Activated CD4-positive, alpha-beta T cell treated with anti-CD3 and anti-CD28 coated beads for 24 hours (primary cell): ENCODE measurements around the gene GRM8.
"Not testable (repeated sequence)": the region's sequence is repeated elsewhere in the genome, so short reads cannot be mapped to it uniquely, and the experiment has no call there.

Experiments
- DNase-seq, 2 donors: peaks; one replicate each; pipeline ENCODE4 v3.0.0-alpha.2; 2020; ENCODE audit warnings: low read depth in 2 of 2

Gene GRM8

DNA sequence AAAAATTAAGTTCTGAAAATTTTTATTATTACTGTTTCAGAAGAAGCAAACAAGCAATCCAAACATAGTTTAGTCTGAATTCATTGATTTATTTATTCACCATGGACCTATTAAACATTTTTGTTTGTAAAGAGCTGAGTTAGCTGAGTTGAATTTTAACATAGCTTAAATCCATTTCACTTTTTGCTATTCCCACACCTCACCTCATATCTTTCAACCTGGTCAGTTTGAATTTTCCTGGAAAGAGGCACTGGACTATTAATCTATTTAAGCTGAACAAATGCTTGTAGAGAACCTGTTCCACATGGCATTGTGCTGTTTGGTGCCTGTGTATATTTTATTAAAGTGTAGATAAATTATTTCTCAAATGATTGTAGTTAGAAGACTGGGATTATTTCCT, 344.2 kb downstream of the GRM8 start:
- DNase-seq = not testable (repeated sequence)

DNA sequence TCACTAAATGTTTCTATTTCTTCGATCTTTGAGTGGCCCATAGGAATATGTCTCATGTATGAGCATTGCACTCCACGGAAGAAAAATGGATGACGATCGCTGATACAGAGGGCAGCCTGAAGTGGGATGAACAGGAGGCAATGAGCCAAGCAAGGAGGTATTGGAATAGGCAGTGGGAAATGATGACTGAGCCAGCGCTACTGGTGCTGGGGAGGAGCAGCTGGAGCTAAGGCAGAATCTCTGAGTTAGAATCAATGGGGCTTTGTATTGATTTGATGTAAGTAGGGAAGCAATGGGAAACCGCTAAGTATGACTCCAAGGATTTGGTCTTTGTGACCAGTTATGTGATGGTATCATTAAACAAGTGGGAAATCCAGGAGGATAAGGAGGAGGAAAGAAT, 345.1 kb downstream of the GRM8 start:
- DNase-seq = not testable (repeated sequence)

- not testable (repeated sequence) for DNase-seq
Measured at GRCh38 chr7:126905255-126905654, 347.5 kb downstream of the GRM8 start.

GRCh38 chr7:126901041-126901765, 351.5 kb downstream of the GRM8 start:
- DNase-seq = not testable (repeated sequence)

GRCh38 chr7:126887980-126888379, 364.8 kb downstream of the GRM8 start:
- DNase-seq = not testable (repeated sequence)

DNA sequence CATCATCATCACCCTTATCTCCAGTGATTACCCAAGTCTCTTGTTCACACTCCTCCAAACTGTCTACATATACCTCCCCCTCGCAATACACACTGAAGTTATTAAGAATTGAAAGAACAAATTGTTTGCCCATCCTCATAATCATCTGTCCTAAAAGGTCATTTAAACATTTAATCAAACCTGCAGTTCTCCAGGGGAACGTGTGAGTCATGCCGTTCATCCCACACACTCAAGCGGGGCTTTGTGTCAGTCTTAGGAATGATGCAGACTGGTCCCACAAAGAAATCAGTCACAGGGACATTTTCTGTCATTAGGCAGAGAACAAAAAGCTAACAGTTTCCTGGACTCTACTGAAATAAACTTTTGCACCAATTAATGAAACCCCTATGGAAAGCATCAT, 365.2 kb downstream of the GRM8 start:
- DNase-seq = not testable (repeated sequence)

DNA sequence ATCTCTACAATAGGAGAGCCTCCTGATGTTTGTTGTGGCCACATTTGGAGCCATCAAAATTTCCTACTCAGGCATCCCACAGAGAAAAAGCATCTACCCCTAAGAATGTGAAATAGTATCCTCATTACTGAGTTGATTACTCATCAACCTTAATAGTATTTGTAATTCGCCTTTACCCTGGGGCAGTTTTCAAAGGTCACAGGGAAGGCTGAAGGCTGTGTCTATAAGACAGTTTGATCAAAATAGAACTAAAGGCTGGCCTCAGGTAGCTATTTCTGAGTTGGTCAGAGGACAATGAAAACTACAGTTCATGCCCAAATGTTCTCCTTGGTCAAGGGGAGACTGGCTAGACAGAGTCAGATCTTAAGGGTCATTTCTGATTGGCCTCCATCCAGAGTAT, 370.0 kb downstream of the GRM8 start:
- DNase-seq = not testable (repeated sequence)

- DNase-seq = not testable (repeated sequence)
Measured at GRCh38 chr7:126881908-126882307, 370.8 kb downstream of the GRM8 start.

DNA sequence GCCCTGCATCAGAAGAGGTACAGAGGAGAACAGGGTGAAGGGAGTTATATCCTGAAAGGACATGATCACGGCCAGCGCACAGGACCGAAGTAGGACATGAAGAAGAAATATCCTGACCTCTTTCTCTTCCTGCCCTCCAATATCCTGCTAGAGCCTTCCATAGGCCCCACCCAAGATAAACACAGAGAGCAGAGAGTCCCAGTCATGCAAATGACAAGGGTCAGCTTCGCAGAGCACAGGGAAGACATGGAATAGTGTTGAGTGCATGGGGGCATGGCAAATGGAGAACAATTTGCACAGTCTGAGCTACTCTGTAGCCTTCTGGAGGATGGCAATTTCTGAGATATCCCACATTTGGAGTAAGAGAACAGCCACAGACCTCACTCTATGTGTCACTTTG, 371.4 kb downstream of the GRM8 start:
- no peak for DNase-seq

DNA sequence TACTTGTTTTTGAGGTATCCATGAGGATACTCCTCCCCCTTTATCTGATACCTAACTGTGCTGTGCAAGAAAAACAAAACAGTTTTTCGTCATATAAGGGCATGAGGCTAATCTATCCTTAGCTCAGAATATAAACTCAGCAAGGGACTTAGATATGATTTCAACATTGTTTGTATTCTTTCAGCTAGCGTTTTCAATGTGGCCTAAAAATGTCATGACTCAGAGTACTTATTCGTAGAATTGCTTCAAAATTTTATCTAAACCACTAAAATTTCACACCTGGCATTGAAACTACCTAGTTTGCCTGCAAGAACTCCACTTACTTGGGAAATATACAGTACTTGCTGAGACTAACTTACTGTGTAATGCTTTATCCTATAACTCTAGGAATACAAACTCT, 376.2 kb downstream of the GRM8 start:
- DNase-seq = not testable (repeated sequence)

GRCh38 chr7:126856691-126857291, 395.9 kb downstream of the GRM8 start:
- DNase-seq = no peak

- no peak for DNase-seq
Measured at GRCh38 chr7:126845331-126845730, 407.4 kb downstream of the GRM8 start.

DNA sequence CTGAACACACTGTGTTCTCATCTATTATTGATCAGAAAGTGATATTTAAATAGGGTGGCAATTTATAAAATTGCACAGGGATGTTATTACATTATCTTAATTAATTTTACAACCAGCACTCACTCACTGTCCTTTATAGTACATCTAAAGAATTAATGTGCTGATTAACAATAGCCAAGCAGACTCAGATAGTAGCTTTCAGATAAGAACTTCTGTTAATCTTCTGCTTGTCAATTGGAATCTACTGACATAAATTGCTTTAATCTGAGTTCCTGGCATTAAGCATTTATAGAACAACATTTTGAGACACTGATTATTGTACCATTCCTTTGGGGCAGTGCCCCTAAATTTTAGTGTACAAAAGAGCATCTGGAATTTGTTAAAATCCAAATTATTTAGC, 408.9 kb downstream of the GRM8 start:
- no peak for DNase-seq

DNA sequence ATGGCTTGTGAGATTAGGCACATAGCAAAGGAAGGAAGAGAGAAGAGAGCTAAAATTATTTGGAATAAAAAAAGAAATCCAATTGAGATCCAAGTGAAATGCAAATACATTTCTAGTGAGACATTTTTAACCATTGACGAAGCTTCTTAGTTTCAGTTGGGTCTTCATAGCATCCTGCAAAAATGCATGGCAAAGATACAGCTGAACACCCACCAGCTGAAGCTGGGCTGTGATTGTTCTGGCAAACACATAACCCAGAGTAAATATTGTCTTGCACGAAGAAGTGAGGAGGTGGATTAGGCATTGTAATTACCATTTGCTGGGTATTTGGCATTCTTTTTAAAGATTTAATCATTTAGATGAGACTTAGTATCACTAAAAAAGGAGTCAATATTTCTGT, 409.4 kb downstream of the GRM8 start:
- DNase-seq = no peak

- no peak for DNase-seq
Measured at GRCh38 chr7:126842451-126842850, 410.3 kb downstream of the GRM8 start.

DNA sequence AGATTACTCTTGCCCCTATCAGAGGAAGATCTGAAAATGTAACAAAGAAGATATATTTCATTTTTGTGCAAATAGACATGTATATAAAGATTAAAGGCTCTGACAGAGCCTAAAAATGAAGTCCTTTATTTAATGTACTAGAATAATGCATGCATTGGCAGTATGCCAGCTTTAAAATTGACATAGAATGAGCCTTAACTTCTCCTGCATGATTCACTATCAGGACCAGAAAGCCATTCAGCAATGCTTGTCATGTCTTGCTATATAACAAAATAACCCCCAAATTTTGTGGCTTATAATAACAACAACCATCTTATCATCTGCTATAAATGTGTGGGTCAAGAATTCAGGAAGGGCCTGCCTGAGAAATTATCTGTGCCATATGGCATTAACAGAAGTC, 411.9 kb downstream of the GRM8 start:
- no peak for DNase-seq

DNA sequence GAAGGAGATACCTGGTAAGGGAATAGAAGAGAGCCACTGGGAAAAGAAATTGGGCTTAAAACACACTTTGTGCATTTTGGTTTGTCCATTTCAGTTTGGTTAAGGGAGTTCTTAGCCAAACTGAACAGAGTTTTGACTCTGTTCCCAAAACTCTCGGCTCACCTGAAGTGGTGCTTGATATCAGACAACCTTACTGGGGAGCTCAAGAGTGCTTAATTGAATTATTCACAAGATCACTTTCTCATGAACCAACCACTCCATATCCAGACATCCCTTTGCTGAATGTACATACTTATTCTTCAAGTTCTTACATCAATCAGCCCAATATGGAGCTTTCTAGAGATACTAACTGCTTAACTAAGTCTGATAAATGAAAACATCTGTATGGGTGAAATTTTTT, 413.1 kb downstream of the GRM8 start:
- DNase-seq = no peak

- DNase-seq = no peak
Measured at GRCh38 chr7:126838194-126838593, 414.5 kb downstream of the GRM8 start.

GRCh38 chr7:126831241-126831640, 421.5 kb downstream of the GRM8 start:
- DNase-seq = not testable (repeated sequence)

GRCh38 chr7:126820925-126821324, 431.8 kb downstream of the GRM8 start:
- DNase-seq = no peak

GRCh38 chr7:126819197-126819484, 433.6 kb downstream of the GRM8 start:
- no peak for DNase-seq

DNA sequence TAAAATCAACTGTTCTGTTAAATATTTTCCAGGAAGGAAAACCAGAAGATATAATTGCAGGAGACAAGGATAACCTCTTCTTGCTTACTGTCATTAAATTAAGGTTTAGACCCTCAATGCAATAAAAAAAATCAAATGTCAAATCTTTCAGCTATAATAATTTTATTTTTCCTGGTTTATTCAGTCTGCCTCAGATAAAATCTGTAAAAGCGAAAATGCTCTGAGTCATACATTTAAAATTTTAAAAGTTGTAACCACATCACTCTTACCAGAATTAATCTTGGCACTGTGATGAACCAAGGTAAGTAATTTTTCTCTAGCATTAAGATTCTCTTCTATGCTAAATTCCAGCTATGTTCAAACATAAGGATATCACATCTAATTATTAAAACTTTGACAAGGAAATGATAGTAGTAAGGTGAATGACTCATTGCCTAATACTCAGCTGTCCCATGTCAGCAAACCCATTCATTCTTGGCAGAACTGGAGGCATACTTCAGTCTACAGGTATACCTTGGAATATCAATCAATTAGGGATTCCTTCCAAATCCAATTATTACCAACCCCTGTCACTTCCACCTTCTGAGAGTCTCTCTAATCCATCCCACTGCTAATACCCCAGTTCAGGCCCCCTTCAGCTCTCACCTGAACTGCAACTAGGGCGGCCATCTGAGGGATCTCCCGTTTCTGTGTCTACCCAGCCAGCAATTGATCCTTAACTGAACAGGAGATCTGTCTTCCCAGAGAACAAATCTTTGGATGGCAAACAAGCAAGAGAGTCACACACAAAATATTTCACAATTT, 434.1 kb downstream of the GRM8 start:
- no peak for DNase-seq

DNA sequence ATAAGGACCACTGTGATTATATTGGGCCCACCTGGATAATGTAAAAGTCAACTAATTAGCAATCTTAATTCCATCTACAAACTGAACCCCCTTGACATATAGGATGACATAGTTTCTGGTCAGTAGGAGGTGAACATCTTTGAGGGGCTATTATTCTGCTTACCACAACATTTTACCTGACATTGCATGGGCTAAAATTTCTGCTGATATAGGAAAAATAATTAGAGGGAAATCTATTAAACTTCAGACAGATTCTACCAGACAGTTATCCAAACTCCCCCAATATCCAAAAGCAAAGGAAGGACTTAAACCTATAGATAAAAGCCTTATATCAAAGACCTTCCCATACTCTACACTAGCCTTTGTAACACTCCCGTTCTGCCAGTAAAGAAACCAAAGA, 443.6 kb downstream of the GRM8 start:
- DNase-seq = no peak
